Posterior vena cava (tissue), 2 donors: ENCODE data around the gene CCL17. TPM values are rescaled to one million over a fixed set of nuclear protein-coding genes. Genes with fewer than 3 reads are reported as not detected.
"Not testable (repeated sequence)": the region's sequence is repeated elsewhere in the genome, so short reads cannot be mapped to it uniquely, and the experiment has no call there.

Experiments used
- DNase-seq: peaks from one replicate; pipeline ENCODE4 v3.0.0-alpha.2; 2020; ENCODE audit warnings: low spot score
- intact Hi-C, 2 donors: fragments of 100-400 bp; cut with DNase I; formaldehyde crosslinking; loops; one replicate each; pipeline versions ENCODE4 v1.14.1 to v1.14.2; 2022 to 2023
- total RNA-seq, 2 donors: library from RNA; stranded (reverse); fragmentation: NEBNext Ultra II Directional; extraction: Animal tissue kit (Norgen Biotek cat#: 25700); gene quantifications; one replicate each; pipeline ENCODE4 v1.2.1, GENCODE V29; 2021
- donor health status: DM: yes; HTN: yes; CAD: no.
- donor health status: DM: yes; HTN: yes; CAD: no.

The CCL17 gene
- total RNA-seq, 2 donors from 2014 or later: not detected

- DNase-seq: not testable (repeated sequence)
- intact Hi-C loops: loop anchor here in 1 of 2 donors (2.0 kb wide), 1 partner anchor 70 kb away; no protein-coding TSS in a partner anchor
Observed at GRCh38 chr16:57374925-57375465, 29.6 kb upstream of the CCL17 start.

GRCh38 chr16:57376313-57376818, 28.2 kb upstream of the CCL17 start:
- intact Hi-C loops: no loop called here
- DNase-seq: no peak

- DNase-seq: no peak
- intact Hi-C loops: no loop called here
Observed at GRCh38 chr16:57377080-57377841, 27.3 kb upstream of the CCL17 start.

GRCh38 chr16:57379579-57379978, 25.0 kb upstream of the CCL17 start:
- DNase-seq: no peak
- intact Hi-C loops: no loop called here

- intact Hi-C loops: loop anchor here (1.0 to 5.0 kb wide), 2 partner anchors 14 to 36 kb away; no protein-coding TSS in a partner anchor
- peak; percentile 81 for DNase-seq
Observed at GRCh38 chr16:57380671-57381462, 23.7 kb upstream of the CCL17 start.

- intact Hi-C loops: loop anchor here in 1 of 2 donors (5.0 kb wide), 1 partner anchor 35 kb away; no protein-coding TSS in a partner anchor
- no peak for DNase-seq
Observed at GRCh38 chr16:57381791-57382534, 22.6 kb upstream of the CCL17 start.

- intact Hi-C loops: loop anchor here in 1 of 2 donors (5.0 kb wide), 1 partner anchor 35 kb away; no protein-coding TSS in a partner anchor
- DNase-seq: no peak
Observed at GRCh38 chr16:57382535-57383275, 21.9 kb upstream of the CCL17 start.

GRCh38 chr16:57383276-57384247, 21.0 kb upstream of the CCL17 start:
- intact Hi-C loops: loop anchor here in 1 of 2 donors (5.0 kb wide), 1 partner anchor 34 kb away; no protein-coding TSS in a partner anchor
- DNase-seq: no peak

- DNase-seq: no peak
- intact Hi-C loops: loop anchor here (5.0 kb wide), 2 partner anchors 33 to 82 kb away; no protein-coding TSS in a partner anchor
Observed at GRCh38 chr16:57384248-57385070, 20.1 kb upstream of the CCL17 start.

GRCh38 chr16:57385083-57385482, 19.5 kb upstream of the CCL17 start:
- intact Hi-C loops: loop anchor here in 1 of 2 donors (5.0 kb wide), 1 partner anchor 83 kb away; no protein-coding TSS in a partner anchor
- DNase-seq: no peak

- intact Hi-C loops: loop anchor here in 1 of 2 donors (5.0 kb wide), 1 partner anchor 84 kb away; no protein-coding TSS in a partner anchor
- no peak for DNase-seq
Observed at GRCh38 chr16:57386381-57386951, 18.1 kb upstream of the CCL17 start.

GRCh38 chr16:57387598-57388354, 16.8 kb upstream of the CCL17 start:
- DNase-seq: no peak
- intact Hi-C loops: loop anchor here in 1 of 2 donors (2.0 to 5.0 kb wide), 2 partner anchors 15 to 85 kb away; no protein-coding TSS in a partner anchor

- no peak for DNase-seq
- intact Hi-C loops: loop anchor here in 1 of 2 donors (2.0 to 5.0 kb wide), 2 partner anchors 14 to 86 kb away; no protein-coding TSS in a partner anchor
Observed at GRCh38 chr16:57388359-57389086, 16.0 kb upstream of the CCL17 start.

- no peak for DNase-seq
- intact Hi-C loops: loop anchor here in 1 of 2 donors (2.0 to 5.0 kb wide), 2 partner anchors 14 to 87 kb away; no protein-coding TSS in a partner anchor
Observed at GRCh38 chr16:57389087-57389468, 15.5 kb upstream of the CCL17 start.
